ENCODE measurements around the gene TRAPPC5. TPM values are rescaled to one million over a fixed set of nuclear protein-coding genes. Genes with fewer than 3 reads are reported as not detected.

TRAPPC5 gene
- total RNA-seq, 1 experiment from 2014 or later, result 317 TPM

- ChIA-PET POLR2A (ENCODE audit: unreplicated experiment) (no interaction called here), CTCF (no interaction called here)
Measured at GRCh38 chr19:7737215-7737614, 56.6 kb downstream of the TRAPPC5 start.

More at GRCh38 chr19:7737215-7737614, 56.6 kb downstream of the TRAPPC5 start:
- no peak overlapping the region for H3K27ac ChIP-seq (ENCODE audit: low read length)
- peaks cover 43% of the 10 kb centered on the region for H3K27me3 ChIP-seq (ENCODE audit: low read length)
- DNase-seq, result no peak
- no peaks in the 10 kb centered on the region for H3K36me3 ChIP-seq (ENCODE audit: low read depth, low read length)
- H3K4me3 ChIP-seq (ENCODE audit: low read length), result no peak overlapping the region
- H3K4me1 ChIP-seq (ENCODE audit: insufficient read depth, low read length), result no peaks in the 10 kb centered on the region
- H3F3A ChIP-seq (ENCODE audit: low read length, unreplicated experiment), result no peaks in the 10 kb centered on the region
- H3K4me2 ChIP-seq (ENCODE audit: low read length), result no peak overlapping the region
- no peak overlapping the region for H2AFZ ChIP-seq (ENCODE audit: low read length)
- no TSS peak for BruUV-seq (replicated peaks)
- no peaks in the 10 kb centered on the region for H4K20me1 ChIP-seq (ENCODE audit: low read length)
- TF ChIP-seq EZH2 (IDR thresholded peaks at IDR 0.05; ENCODE audit: low read length, unreplicated experiment) (no peak), CTCF (conservative IDR thresholded peaks at IDR 0.05; ENCODE audit: low read depth, low read length) (no peak), EZH2phosphoT487 (IDR thresholded peaks at IDR 0.05; ENCODE audit: borderline replicate concordance, low read length) (no peak)
- H3K9ac ChIP-seq (ENCODE audit: low read length), result no peak overlapping the region
- H3K9me2 ChIP-seq (replicated peaks; ENCODE audit: low read length), result no peaks in the 10 kb centered on the region
- H3K9me3 ChIP-seq (ENCODE audit: low read length), result no peaks in the 10 kb centered on the region
- no peaks in the 10 kb centered on the region for H3K79me2 ChIP-seq (ENCODE audit: low read length)
- intact Hi-C loops (cut with micrococcal nuclease), result no loop called here
- no peak for ATAC-seq

Other genes with a start within 250 kb of the TRAPPC5 start
- gene PEX11G, start 191.8 kb upstream of the TRAPPC5 start, total RNA-seq (2014; rRNA removed), result 6.6 and 8.6 TPM in 2 replicates
- 41.6 and 53.4 TPM in 2 replicates for gene ZNF358, start 164.7 kb upstream of the TRAPPC5 start, total RNA-seq (2014; rRNA removed)
- gene MCOLN1, start 158.2 kb upstream of the TRAPPC5 start, total RNA-seq (2014; rRNA removed), result 10.2 and 22.9 TPM in 2 replicates
- gene PNPLA6, start 145.1 kb upstream of the TRAPPC5 start, total RNA-seq (2014; rRNA removed), result 217 and 291 TPM in 2 replicates
- gene CAMSAP3, start 85.0 kb upstream of the TRAPPC5 start, total RNA-seq (2014; rRNA removed), result 16.6 and 25.4 TPM in 2 replicates
- 81.1 and 84.4 TPM in 2 replicates for gene XAB2, start 51.3 kb upstream of the TRAPPC5 start, total RNA-seq (2014; rRNA removed)
- gene PET100, start 51.0 kb upstream of the TRAPPC5 start, total RNA-seq (2014; rRNA removed), result 101 and 141 TPM in 2 replicates
- gene PCP2, start 47.1 kb upstream of the TRAPPC5 start, total RNA-seq (2014; rRNA removed), result not detected in 2 replicates
- 133 and 149 TPM in 2 replicates for gene STXBP2, start 43.7 kb upstream of the TRAPPC5 start, total RNA-seq (2014; rRNA removed)
- gene RETN, start 11.8 kb upstream of the TRAPPC5 start, total RNA-seq (2014; rRNA removed), result not detected in 2 replicates
- not detected in 2 replicates for gene MCEMP1, start 3.7 kb upstream of the TRAPPC5 start, total RNA-seq (2014; rRNA removed)
- not detected in 2 replicates for gene FCER2, start 21.3 kb downstream of the TRAPPC5 start, total RNA-seq (2014; rRNA removed)
- not detected in 2 replicates for gene CLEC4G, start 51.3 kb downstream of the TRAPPC5 start, total RNA-seq (2014; rRNA removed)
- not detected in 2 replicates for gene CD209, start 66.7 kb downstream of the TRAPPC5 start, total RNA-seq (2014; rRNA removed)
- not detected in 2 replicates for gene CLEC4M, start 82.4 kb downstream of the TRAPPC5 start, total RNA-seq (2014; rRNA removed)
- gene EVI5L, start 149.4 kb downstream of the TRAPPC5 start, total RNA-seq (2014; rRNA removed), result 29.5 and 42.4 TPM in 2 replicates
- 2.4 and 2.5 TPM in 2 replicates for gene PRR36, start 193.6 kb downstream of the TRAPPC5 start, total RNA-seq (2014; rRNA removed)
- 30.8 and 35.3 TPM in 2 replicates for gene LRRC8E, start 207.7 kb downstream of the TRAPPC5 start, total RNA-seq (2014; rRNA removed)
- 39.3 and 40.5 TPM in 2 replicates for gene MAP2K7, start 223.0 kb downstream of the TRAPPC5 start, total RNA-seq (2014; rRNA removed)
- gene TGFBR3L, start 234.0 kb downstream of the TRAPPC5 start, total RNA-seq (2014; rRNA removed), result 10.5 and 15.5 TPM in 2 replicates
- 40.1 and 61.7 TPM in 2 replicates for gene SNAPC2, start 239.5 kb downstream of the TRAPPC5 start, total RNA-seq (2014; rRNA removed)
- 11.4 and 40.3 TPM in 2 replicates for gene CTXN1, start 245.3 kb downstream of the TRAPPC5 start, total RNA-seq (2014; rRNA removed)